Measurements from ENCODE around the gene LZTR1. TPM values are rescaled to one million over a fixed set of nuclear protein-coding genes. Genes with fewer than 3 reads are reported as not detected.
"Not testable (repeated sequence)": the region's sequence is repeated elsewhere in the genome, so short reads cannot be mapped to it uniquely, and the experiment has no call there.

The LZTR1 gene
- total and polyA plus RNA-seq, 2 experiments from 2014 or later: 9.2 to 39.9 TPM

DNA sequence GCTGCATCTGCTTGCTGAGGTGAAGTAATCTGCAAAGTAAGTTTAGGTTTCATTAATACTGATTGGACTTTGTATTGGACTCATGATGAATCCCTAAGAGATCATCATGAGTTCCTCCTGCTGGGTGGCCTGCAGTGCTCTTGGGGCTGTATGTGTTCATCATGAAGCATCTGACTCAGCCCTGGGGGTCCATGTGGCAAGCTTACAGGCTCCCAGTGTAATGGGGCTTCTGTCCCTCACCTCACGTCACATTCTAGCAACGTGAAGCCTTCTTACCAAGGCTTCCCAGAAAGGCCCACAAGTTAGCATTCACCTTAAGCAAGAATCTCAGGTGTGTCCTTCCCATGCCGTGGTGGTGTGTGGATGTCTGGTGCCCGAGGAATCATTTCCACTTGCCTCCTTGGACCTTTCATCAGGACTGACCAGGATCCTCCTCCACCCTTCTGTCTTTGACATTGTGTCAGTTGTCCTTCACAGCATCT, 41.2 kb upstream of the LZTR1 start:
- Mint-ChIP-seq H3K4me1 (peaks cover 14% of the 10 kb centered on the region; the same call in 2 of the 3 replicates), H3K27ac (no peak overlapping the region), H3K36me3 (ENCODE audit: low read depth) (peaks cover 29% of the 10 kb centered on the region), H3K4me3 (no peak overlapping the region), H3K9me3 (no peaks in the 10 kb centered on the region), H3K27me3 (ENCODE audit: insufficient read depth, low read depth, poor library complexity) (peaks cover 5% of the 10 kb centered on the region)
- H3K4me3 ChIP-seq: no peak overlapping the region
- 0 out of 2 replicates have a peak, but pooled peaks cover 3% of the 10 kb centered on the region for H3F3A ChIP-seq (replicated peaks; ENCODE audit: low read depth)
- peaks cover 100% of the 10 kb centered on the region for H3K79me2 ChIP-seq (replicated peaks; ENCODE audit: insufficient read depth)
- H3K4me2 ChIP-seq: no peak overlapping the region
- ATAC-seq (no peak), DNase-seq (ENCODE audit: low spot score) (no peak)
- H3K27me3 ChIP-seq (ENCODE audit: insufficient read depth): no peaks in the 10 kb centered on the region
- TF ChIP-seq NANOG (IDR thresholded peaks at IDR 0.05; ENCODE audit: borderline replicate concordance): no peak
- H3K4me1 ChIP-seq (ENCODE audit: insufficient read depth): peaks cover 20% of the 10 kb centered on the region
- peaks cover 5% of the 10 kb centered on the region; the same call in 1 of the 2 replicates for H3K36me3 ChIP-seq (ENCODE audit: insufficient read depth)
- H3K27ac ChIP-seq (ENCODE audit: low read depth): no peak overlapping the region
- no peak overlapping the region for H2AFZ ChIP-seq
- H3K9me2 ChIP-seq (ENCODE audit: insufficient read depth): peaks cover 2% of the 10 kb centered on the region; the same call in 1 of the 2 replicates
- peaks cover 96% of the 10 kb centered on the region for H4K20me1 ChIP-seq (replicated peaks; ENCODE audit: insufficient read depth)

DNA sequence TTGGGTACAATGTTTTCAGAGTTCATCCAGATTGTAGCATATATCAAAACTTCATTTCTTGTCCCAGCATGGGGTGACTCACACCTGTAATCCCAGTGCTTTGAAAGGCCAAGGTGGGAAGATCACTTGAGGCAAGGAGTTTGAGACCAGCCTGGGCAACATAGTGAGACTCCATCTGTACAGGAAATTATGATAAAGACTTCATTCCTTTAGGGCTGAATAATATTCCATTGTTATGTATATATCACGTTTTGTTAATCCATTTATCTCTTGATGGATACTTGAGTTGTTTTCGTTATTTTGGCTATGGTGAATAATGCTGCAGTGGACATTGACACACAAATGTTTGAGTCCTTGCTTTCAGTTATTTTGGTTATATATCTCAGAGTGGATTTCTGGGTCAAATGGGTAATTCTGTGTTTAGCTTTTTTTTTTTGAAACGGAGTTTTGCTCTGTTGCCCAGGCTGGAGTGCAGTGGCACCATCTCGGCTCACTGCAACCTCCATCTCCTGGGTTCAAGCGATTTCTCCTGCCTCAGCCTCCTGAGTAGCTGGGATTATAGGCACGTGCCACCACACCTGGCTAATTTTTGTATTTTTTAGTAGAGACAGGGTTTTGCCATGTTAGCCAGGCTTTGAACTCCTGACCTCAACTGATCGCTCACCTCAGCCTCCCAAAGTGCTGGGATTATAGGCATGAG, 39.7 kb upstream of the LZTR1 start:
- H3K4me3 ChIP-seq; H3K27me3 ChIP-seq (ENCODE audit: insufficient read depth); H3K9me3 Mint-ChIP-seq; H2AFZ ChIP-seq; H3F3A ChIP-seq (replicated peaks; ENCODE audit: low read depth); H3K36me3 ChIP-seq (ENCODE audit: insufficient read depth); H3K4me3 Mint-ChIP-seq; ATAC-seq; H3K27ac ChIP-seq (ENCODE audit: low read depth); H3K9me2 ChIP-seq (ENCODE audit: insufficient read depth); H3K27ac Mint-ChIP-seq; DNase-seq (ENCODE audit: low spot score); H3K4me2 ChIP-seq; H3K27me3 Mint-ChIP-seq (ENCODE audit: insufficient read depth, low read depth, poor library complexity): not testable (repeated sequence)
- Mint-ChIP-seq H3K36me3 (ENCODE audit: low read depth) (peaks cover 16% of the 10 kb centered on the region), H3K4me1 (peaks cover 16% of the 10 kb centered on the region; the same call in 2 of the 3 replicates)
- peaks cover 97% of the 10 kb centered on the region for H4K20me1 ChIP-seq (replicated peaks; ENCODE audit: insufficient read depth)
- peaks cover 100% of the 10 kb centered on the region for H3K79me2 ChIP-seq (replicated peaks; ENCODE audit: insufficient read depth)
- peaks cover 20% of the 10 kb centered on the region; the same call in 1 of the 2 replicates for H3K4me1 ChIP-seq (ENCODE audit: insufficient read depth)

DNA sequence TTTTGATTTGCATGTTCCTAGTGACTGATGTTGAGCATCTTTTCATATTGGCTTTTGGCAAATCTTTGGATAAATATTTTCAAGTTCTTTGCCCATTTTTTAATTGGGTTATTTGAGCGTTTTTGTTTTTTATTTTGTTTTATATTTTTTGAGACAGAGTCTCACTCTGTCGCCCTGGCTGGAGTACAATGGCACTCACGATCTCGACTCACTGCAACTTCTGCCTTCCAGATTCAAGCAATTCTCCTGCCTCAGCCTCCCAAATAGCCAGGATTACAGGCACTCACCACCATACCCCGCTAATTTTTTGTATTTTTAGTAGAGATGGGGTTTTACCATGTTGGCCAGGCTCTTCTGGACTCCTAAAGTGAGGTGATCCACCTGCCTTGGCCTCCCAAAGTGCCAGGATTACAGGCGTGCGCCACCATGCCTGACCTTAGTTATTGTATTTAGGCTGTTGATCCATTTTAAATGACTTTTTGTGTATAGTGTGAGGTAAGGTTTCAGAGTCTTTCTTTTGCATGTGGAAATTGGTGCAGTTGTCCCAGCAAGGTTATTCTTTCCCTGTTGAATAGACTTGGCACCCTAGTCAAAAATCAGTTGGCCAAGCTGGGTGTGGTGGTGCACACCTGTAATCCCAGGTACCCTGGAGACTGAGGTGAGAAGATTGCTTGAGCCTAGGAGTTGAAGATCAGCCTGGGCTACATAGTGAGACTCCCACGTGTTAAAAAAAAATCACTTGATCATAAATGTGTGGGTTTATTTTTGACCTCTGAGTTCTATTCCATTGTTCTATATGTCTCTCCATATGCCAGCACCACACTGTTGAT, 38.8 kb upstream of the LZTR1 start:
- peaks cover 97% of the 10 kb centered on the region for H4K20me1 ChIP-seq (replicated peaks; ENCODE audit: insufficient read depth)
- no peak for ATAC-seq
- H3K27ac Mint-ChIP-seq: no peak overlapping the region
- no peak overlapping the region for H2AFZ ChIP-seq
- H3K27me3 Mint-ChIP-seq (ENCODE audit: insufficient read depth, low read depth, poor library complexity): peaks cover 8% of the 10 kb centered on the region
- no peaks in the 10 kb centered on the region for H3F3A ChIP-seq (replicated peaks; ENCODE audit: low read depth)
- no peak for DNase-seq (ENCODE audit: low spot score)
- no peaks in the 10 kb centered on the region for H3K27me3 ChIP-seq (ENCODE audit: insufficient read depth)
- H3K36me3 ChIP-seq (ENCODE audit: insufficient read depth): no peaks in the 10 kb centered on the region
- H3K4me3 ChIP-seq: no peak overlapping the region
- H3K4me2 ChIP-seq: no peak overlapping the region
- peaks cover 10% of the 10 kb centered on the region for H3K36me3 Mint-ChIP-seq (ENCODE audit: low read depth)
- no peak overlapping the region for H3K27ac ChIP-seq (ENCODE audit: low read depth)
- H3K9me2 ChIP-seq (ENCODE audit: insufficient read depth): peaks cover 2% of the 10 kb centered on the region; the same call in 1 of the 2 replicates
- no peaks in the 10 kb centered on the region for H3K9me3 Mint-ChIP-seq
- peaks cover 100% of the 10 kb centered on the region for H3K79me2 ChIP-seq (replicated peaks; ENCODE audit: insufficient read depth)
- H3K4me1 ChIP-seq (ENCODE audit: insufficient read depth): peaks cover 18% of the 10 kb centered on the region
- H3K4me3 Mint-ChIP-seq: no peak overlapping the region
- peaks cover 20% of the 10 kb centered on the region; the same call in 2 of the 3 replicates for H3K4me1 Mint-ChIP-seq
- TF ChIP-seq EZH2 (IDR thresholded peaks at IDR 0.05; ENCODE audit: low read depth, unreplicated experiment): no peak
- TF ChIP-seq, protein P1, sequence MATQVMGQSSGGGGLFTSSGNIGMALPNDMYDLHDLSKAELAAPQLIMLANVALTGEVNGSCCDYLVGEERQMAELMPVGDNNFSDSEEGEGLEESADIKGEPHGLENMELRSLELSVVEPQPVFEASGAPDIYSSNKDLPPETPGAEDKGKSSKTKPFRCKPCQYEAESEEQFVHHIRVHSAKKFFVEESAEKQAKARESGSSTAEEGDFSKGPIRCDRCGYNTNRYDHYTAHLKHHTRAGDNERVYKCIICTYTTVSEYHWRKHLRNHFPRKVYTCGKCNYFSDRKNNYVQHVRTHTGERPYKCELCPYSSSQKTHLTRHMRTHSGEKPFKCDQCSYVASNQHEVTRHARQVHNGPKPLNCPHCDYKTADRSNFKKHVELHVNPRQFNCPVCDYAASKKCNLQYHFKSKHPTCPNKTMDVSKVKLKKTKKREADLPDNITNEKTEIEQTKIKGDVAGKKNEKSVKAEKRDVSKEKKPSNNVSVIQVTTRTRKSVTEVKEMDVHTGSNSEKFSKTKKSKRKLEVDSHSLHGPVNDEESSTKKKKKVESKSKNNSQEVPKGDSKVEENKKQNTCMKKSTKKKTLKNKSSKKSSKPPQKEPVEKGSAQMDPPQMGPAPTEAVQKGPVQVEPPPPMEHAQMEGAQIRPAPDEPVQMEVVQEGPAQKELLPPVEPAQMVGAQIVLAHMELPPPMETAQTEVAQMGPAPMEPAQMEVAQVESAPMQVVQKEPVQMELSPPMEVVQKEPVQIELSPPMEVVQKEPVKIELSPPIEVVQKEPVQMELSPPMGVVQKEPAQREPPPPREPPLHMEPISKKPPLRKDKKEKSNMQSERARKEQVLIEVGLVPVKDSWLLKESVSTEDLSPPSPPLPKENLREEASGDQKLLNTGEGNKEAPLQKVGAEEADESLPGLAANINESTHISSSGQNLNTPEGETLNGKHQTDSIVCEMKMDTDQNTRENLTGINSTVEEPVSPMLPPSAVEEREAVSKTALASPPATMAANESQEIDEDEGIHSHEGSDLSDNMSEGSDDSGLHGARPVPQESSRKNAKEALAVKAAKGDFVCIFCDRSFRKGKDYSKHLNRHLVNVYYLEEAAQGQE (IDR thresholded peaks at IDR 0.05; ENCODE audit: unreplicated experiment): no peak
